GM10248 (cell line): Measurements from ENCODE around the gene SULT4A1.

ENCODE experiments used
- CTCF ChIA-PET: fragments of 300-600 bp; sonication (Branson Sonifier 250); formaldehyde crosslinking; extraction: SDS; loops from one replicate; lab custom pipeline; 2021; ENCODE audit warnings: antibody characterized with exemption; lab: Yijun Ruan, JAX
- POLR2A ChIA-PET: fragments of 350-650 bp; sonication (Branson Sonifier 250); formaldehyde crosslinking; extraction: SDS; loops from one replicate; lab custom pipeline; 2020; ENCODE audit warnings: antibody characterized with exemption; lab: Yijun Ruan, JAX
- DNase-seq: peaks from one replicate; pipeline ENCODE4 v3.0.0; 2012; ENCODE audit errors: extremely low spot score
- CTCF ChIP-seq: IDR thresholded peaks from 2 replicates; pipeline ENCODE4 v1.5.1; 2012; ENCODE audit warnings: mild to moderate bottlenecking, low read depth; ENCODE audit errors: extremely low read depth, missing control alignments, control extremely low read depth

Gene SULT4A1

GRCh38 chr22:43792905-43793304 is 69.4 kb downstream of the SULT4A1 start:
- ChIA-PET CTCF (no interaction called here), POLR2A (no interaction called here)
- no peak for TF ChIP-seq CTCF
- DNase-seq = no peak

DNA sequence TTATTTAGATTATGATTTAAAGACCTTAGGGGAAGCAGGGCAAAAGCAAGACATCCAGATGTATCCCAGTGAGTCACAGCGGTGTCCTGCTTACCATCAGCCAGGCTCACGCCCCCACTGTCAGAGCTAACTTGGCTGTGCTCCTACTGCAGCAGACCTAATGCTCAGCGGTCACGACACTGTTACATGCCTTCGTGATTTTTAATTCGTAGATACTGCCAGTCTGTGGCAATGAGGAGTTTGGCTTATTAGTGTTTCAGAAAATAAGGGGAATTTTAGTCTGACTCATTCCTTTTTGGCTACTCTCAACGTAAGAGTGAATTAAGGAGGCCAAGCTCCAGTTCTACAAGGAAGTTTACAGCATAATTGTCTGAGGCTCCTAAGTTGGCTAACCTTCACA is 72.9 kb downstream of the SULT4A1 start:
- no peak for DNase-seq
- TF ChIP-seq CTCF = no peak
- CTCF ChIA-PET = no interaction called here
- POLR2A ChIA-PET = no interaction called here

DNA sequence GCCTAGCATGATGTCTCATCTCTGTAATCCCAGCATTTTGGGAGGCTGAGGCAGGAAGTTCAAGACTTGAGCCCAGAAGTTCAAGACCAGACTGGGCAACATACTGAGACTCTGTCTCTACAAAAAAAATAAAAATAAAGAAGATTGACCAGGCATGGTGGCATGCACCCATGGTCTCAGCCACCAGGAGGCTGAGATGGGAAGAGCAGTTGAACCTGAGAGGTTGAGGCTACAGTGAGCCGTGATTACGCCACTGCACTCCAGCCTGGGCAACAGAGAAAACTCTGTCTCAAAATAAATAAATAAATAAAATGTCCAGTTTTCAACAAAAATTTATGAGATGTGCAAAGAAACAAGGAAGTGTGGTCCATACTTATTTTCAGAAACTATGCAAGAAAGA is 78.5 kb downstream of the SULT4A1 start:
- DNase-seq = no peak
- CTCF ChIA-PET = no interaction called here
- no peak for TF ChIP-seq CTCF
- POLR2A ChIA-PET = no interaction called here

- ChIA-PET POLR2A (no interaction called here), CTCF (no interaction called here)
Observed at GRCh38 chr22:43782448-43782847, 79.9 kb downstream of the SULT4A1 start.

DNA sequence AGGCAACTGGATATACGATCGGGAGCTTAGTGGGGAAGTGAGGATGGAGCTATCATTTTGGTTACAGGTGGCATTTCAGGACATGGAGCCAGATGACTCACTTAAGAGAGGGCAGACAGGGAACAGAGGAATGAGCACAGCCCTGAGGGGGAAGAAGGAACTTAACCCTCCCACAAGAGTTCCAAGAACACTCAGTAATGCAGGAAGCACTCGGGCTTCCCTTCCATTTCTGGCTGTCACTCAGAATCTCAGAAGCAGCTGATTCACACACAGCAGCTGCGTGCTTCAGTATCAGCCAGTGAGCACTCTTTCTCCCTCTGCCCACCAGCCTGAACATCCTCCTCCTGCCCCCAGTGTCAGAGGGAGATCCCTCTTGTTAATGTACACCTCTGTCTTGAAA is 85.0 kb downstream of the SULT4A1 start:
- no peak for TF ChIP-seq CTCF
- ChIA-PET CTCF (interaction anchor here (1.0 kb wide), 1 partner anchor 19 kb away, joined by 4 read pairs; no protein-coding TSS in a partner anchor), POLR2A (no interaction called here)
- no peak for DNase-seq

More at GRCh38 chr22:43782448-43782847, 79.9 kb downstream of the SULT4A1 start:
- DNase-seq = no peak
- TF ChIP-seq CTCF = no peak

DNA sequence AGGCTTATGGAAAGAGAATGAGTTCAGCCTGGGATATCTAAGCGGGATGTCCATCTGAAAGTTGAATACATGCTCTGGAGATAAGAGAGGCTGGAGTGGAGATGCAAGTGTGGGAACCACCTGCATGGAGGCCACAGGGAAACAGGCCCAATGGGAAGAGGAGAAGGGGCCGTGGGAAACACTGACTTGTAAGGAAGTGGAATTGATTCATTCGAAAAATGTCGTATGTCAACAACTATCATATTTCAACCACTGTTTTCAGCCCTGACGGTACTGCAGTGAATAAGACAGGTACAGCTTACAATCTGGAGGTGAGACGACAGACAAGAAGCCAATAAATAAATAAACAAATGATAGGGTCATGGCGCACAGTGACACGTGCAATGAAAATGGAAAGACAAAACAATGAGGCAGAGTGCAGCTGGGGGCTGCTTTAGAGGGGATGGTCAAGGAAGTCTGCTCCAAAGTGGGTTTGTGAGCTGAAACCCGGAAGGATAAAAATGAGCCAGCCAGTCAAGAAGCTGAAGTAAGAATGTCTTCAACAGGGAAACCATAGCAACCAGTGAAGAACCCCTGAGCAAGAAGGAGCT is 86.1 kb downstream of the SULT4A1 start:
- POLR2A ChIA-PET = no interaction called here
- DNase-seq = no peak
- no peak for TF ChIP-seq CTCF
- CTCF ChIA-PET = interaction anchor here (1.1 kb wide), 1 partner anchor 23 kb away, joined by 3 read pairs; no protein-coding TSS in a partner anchor
